ENCODE data around the gene ARVCF.

DNA sequence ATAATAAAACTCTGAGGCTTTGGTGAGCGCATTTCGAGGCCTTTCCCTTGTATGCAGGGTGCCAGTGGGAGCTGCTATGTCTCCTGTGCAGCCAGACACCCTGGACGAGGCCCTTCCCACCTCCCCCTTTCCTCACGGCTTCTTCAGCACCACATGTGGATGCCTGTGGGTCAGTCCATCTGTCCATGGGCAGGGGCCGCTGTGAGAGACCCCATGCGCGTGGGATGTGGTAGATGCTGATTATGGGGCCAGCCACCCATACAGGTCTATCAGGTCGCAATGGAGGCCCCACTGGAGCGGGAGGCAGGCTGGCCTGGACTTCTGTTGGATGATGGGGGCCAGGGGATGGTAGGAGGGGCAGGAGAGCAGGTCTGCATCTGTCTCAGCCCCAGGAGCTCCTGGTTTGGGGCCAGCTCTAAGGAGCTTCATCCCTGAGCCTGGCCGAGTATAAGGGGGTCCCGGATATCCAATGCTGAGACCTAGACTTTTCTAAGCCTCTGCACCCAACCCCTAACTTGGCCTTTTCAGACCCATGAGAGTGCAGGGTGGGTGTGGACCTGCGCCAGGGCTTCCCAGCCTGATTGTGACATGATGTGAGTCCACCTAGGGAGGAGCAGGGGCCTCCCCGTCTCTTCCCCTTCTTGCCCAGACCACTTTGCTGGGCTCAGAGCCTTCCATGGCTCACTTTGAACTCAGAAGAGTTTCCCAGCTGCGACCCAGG lies 49.4 kb upstream of the ARVCF start:
- TF ChIP-seq, protein P1, sequence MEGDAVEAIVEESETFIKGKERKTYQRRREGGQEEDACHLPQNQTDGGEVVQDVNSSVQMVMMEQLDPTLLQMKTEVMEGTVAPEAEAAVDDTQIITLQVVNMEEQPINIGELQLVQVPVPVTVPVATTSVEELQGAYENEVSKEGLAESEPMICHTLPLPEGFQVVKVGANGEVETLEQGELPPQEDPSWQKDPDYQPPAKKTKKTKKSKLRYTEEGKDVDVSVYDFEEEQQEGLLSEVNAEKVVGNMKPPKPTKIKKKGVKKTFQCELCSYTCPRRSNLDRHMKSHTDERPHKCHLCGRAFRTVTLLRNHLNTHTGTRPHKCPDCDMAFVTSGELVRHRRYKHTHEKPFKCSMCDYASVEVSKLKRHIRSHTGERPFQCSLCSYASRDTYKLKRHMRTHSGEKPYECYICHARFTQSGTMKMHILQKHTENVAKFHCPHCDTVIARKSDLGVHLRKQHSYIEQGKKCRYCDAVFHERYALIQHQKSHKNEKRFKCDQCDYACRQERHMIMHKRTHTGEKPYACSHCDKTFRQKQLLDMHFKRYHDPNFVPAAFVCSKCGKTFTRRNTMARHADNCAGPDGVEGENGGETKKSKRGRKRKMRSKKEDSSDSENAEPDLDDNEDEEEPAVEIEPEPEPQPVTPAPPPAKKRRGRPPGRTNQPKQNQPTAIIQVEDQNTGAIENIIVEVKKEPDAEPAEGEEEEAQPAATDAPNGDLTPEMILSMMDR (IDR thresholded peaks at IDR 0.05): no peak
- no peak for TF ChIP-seq POLR2A (IDR thresholded peaks at IDR 0.05)
